GM18907 (cell line): ENCODE results near the gene PODXL.

Experiments used
- ATAC-seq: cut with Tn5 transposase; IDR thresholded peaks from one replicate; pipeline ENCODE4 v1.9.1; 2021; ENCODE audit warnings: mild to moderate bottlenecking, moderate library complexity; ENCODE audit not compliant: unreplicated experiment

PODXL gene

DNA sequence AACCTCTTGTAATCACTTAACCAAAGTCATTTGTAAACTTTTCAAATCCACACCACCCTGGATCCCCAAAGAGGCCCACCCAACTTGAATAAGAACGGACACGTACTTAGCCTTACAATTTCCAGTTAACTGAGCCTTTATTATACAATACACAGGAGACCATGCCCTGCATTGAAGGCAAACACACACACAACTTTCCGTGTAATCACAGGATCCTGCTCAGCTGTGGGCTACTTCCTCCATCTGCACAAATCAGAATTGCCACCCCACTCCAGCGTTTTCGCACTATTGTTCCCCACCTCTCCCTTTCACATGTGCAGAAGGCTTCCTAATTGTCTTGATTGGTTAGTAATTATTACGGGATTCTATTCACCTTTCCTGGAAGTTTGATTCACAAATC lies 12.1 kb upstream of the PODXL start:
- ATAC-seq: no peak

DNA sequence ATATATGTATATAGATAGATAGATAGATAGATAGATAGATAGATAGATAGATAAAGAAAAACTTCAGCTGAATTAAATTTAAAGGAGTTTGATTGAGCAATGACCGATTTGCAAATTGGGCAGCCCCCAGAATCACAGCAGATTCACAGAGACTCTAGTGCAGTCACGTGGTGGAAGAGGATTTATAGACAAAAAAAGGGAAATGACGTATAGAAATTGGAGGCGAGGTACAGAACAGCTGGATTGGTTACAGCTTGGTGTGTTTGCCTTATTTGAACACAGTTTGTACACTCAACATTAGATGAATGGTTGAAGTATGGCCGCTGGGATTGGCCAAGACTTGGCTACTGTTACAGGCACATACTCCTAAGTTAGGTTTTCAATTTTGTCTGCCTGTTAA lies 8.2 kb upstream of the PODXL start:
- no peak for ATAC-seq

DNA sequence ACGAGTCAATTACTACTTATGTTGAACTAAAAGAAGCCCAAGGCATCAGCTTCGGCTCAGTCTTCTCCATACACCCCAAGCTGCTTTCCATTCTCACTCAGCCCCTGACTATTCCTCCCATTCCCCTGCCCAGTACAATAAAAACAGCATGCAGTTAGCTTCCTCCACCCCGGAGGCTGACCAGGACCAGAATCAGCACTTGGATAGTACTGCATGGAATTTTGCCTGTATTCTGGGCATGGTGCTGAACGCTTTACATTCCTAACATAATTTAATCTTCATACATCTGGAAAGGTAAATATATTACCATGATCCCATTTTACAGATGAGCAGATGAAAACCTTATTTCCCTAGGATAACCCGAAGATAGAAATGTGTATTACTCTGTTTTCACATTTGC lies 7.5 kb upstream of the PODXL start:
- no peak for ATAC-seq

DNA sequence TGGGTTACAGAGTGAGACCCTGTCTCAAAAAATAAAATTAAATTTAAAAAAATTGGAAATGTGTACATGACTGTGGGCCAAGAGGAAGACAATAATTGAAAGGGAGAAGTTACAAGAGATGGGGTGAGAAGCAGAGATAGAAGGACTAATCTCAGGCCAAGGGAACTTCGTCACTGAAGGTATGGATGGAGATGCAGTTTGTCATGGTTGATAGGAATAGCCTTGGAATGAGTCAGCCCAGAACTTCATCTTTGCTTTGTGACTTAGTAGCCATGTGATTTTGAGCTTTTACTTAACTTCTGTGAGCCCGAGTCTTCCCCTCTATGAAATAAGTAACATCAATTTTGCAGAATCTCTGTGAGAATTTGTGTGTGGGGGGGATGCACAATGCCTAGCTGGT lies 6.5 kb upstream of the PODXL start:
- ATAC-seq: no peak

DNA sequence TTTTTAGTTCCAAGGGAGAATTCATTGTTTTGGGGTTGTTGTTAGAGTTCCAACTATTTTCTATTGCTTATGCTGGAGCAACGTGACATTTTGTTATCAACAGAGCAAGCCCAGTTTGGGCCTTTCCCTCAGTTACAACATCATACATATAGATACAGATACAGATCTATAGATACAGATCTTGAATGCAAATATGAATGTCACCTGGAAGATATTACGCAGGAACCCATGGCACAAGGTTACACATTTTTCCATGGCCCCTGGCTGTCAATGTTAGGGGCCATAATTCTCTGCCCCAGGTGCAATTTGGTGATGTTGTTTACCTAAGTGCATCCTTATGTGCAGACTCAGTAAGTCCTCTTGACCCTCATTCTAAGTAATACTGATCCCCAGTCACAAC lies 3.6 kb upstream of the PODXL start:
- no peak for ATAC-seq

DNA sequence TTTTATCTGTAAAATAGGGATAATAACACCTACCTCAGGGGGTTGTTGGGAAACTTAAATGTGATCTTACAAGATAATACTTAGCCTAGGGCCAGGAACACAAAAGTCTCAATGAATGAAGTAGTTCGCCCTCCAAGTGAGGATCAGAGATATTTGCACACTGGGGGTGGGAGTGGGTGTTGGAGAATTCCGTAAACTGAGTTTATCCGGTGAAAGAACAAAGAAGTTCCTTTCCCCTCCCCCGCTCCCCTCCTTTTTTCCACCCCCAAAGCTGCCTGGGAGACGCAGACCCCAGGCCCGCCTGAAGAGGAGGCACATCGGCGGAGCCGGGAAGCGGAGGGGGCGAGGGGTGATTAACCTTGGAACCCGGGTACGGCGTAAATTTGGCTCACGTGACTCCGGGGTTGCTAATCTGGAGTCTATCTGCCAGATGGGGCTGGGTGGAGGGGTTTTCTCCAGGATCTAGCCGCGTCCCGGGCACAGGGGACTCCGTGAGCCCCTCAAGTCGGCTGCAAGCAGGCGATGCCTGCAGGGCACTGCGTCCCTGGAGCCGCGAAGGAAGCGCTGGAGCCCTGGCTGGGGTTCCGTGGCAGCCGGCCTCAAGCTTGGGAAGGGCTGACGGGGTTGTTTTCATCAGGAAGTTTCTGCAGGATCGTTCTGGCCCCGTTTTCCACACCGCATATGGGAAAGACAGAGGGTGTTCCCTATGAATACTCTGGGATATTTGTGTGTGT lies 1.4 kb upstream of the PODXL start:
- ATAC-seq: no peak

DNA sequence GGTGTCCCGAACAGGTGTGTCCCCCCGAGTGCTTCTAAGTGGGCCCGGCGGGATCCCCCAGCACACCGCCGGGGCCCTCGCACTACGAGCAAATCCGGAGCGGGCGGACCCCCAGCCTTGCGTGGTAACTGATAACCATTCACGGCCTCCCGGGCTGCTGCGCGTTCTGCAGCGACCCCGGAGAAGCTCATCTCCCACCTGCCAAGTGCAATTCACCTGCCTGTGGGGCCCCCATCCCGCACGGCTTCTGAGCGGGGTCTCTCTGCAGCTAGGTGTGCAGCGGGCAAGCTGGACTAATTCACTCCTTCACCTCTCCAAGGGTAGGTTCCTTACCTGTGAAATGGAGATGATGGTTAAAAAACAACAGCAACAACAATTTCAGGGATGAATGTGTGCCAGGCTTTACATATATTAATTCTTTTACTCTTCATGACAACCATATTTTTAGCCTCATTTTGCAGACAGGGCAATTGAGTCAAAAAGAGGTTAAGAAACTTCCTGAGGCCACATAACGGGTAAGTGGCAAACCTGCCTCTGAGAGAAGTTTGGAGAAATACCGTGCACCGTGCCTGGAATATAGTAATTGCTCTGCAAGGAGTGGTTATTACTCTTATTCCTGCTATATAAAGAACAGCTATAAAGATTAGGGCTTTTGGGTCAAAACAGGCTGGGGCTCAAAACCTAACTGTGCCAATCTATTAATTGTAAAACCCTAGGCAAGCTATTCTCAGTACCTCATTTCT lies 652 bp upstream of the PODXL start:
- ATAC-seq: no peak

DNA sequence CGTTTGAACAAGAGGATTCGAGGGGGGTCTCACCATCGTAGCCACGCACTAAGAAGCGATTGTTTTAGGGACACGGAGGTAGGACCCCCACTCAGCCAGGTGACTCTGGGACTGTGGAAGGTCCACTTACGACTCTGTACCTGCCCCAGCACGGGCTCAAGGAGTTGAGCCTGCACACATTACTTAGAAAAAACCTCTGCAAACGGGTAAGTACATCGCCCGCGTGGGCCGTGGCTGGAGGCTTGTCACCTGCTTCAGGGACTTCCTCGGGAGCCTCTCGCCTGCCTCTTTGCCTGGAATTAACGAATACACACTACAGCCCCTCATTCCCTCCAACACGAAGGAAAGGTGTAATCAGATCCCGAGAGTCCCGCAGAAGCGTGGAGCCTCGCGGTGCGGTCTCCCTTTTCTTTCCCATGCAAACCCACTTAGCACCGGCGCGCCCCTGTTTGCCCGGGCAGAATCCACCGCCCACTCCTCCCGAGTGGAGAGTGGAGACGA lies 826 bp downstream of the PODXL start:
- ATAC-seq: no peak

DNA sequence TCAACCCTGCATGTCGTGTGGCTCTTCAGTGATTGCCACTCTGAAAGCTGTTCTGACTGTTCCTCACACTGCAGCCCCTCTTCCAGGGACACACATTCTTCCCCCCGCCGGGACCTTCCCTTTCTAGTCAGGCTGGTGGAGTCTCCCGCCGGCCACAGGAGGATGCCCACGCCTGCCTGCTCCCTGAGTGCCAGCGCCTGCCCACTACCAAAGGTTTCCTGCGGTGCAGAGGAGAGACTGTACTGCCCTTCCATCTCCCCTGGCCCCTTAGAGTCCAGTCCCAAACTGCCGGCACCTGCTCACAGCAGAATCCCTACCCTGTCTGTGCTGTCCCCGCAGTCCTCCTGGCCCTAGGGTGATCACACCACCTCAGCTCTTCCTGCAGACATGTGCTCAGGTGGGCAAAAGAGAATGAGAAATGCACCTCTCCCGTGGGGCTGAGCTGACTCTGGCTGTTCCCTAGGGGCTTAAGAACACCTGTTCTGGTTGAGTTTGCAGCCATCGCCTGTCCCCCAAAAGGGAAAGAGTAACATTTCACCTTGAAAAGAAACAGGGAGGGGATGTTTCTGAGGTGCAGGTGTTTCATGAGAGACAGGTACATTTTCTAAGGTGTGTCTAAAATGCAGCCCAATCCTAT lies 1.4 kb downstream of the PODXL start:
- no peak for ATAC-seq

DNA sequence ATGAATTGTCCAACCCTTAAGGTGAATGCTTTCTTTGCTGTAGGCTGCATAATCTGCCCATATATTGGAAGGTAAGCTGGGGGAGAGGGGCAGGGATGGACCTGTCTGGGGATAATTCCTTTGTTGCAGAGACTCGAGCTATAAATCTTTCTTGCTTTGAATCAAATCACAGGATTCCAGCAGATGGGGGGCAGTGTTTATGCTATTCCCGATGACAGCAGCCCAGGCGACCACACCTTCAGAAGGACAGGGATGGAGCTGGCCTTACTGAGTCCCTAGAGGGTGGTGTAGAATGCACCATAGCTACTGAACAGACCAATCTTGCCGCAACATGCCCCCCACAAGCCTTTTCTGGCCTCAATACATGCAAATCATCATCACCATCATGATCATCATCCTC lies 2.5 kb downstream of the PODXL start:
- ATAC-seq: no peak

DNA sequence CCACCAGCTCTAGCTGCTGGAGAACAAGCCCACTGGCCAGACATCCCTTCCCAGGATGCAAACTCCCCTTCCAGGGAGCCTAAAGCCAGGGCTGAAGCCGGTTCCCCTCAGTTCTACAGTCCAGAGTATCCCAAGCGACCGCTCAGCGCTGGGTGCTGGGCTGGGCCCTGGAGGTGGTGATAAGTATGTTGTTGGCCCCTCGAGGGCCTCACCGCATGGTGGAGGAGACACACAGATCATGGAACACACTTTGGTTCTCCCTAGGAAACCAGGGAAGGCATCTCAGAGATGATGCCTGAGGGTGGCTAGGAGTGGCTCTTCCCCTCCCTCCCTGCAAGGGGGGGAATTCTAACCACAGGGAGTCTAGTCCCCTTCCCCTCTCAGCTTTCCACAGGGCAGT lies 4.4 kb downstream of the PODXL start:
- no peak for ATAC-seq

DNA sequence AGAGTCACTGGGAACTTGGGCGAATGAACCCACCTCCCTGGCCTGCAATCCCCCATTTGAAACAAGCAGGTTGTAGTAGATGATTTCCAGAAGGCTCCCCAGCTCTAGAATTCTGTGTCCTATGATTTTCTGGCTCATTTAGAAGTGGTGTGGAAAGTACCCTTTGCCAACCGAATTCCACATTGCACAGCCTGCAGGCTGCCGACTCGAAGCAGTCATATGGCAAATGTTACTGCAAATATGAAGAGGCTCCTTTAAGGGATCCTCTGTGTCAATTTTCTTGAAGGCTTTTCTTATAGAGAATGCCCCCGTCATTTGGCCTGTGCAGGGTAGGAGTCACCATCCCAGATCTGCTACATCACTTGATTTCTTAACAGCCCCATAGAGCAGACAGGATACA lies 5.6 kb downstream of the PODXL start:
- ATAC-seq: no peak

DNA sequence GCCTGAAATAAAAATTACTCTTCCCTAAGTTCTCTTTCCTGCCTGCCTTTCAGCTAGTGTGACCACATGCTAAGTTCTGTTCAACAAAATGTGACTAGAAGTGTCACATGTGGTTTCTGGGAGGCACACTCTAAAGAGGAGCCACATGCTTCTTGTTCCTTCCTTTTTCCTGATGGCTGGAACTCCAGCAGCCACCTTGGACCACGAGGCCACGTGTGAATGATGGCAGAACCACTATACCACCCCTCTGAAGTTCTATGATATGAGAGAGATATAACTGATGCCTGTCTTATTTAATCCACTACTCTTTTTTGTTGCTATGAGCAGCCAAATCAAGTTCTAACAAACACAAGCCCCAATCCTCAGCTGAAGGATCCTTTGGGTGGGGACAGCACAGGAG lies 8.1 kb downstream of the PODXL start:
- no peak for ATAC-seq

DNA sequence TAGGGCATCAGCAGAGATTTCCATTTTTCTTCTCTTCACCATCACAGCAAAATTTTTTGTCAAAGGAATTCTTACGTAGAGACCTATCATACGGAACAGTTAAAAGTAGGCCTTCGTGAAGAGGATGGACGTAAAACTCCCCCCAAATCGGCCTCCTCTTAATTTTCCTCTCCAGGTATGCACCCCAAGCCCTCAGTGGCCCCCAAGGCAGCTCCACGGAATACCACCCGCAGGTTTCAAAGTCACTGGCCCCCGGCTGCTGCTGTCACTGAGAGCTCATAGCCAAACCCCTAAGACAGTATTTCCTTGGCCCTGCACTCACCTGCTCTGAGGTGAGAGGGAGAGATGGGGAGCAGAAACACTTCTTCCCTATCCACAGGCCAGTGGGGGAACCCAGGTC lies 8.8 kb downstream of the PODXL start:
- ATAC-seq: no peak

DNA sequence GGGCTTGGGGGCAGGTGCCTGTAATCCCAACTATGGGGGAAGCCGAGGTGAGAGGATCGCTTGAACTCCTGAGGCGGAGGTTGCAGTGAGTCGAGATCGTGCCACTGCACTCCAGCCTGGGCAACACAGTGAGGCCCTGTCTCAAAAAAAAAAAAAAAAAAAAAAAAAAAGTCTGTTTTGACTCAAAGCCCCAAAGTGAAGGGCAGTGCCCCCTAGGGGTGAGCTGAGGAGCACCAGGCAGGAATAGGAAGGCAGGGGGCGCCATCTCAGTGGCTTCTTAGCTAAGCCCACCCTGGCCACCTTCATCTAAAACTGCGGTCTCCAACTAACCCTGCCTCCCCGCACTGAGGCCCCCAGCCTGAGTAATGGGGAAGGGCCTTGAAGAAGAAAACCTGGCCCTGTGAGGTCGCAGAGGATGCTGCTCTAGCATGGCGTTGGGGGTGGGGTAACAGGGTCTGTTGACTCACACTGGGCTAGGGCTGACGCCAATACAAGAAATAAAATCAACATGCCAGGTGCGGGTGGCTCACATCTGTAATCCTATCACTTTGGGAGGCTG lies 9.8 kb downstream of the PODXL start:
- no peak for ATAC-seq

DNA sequence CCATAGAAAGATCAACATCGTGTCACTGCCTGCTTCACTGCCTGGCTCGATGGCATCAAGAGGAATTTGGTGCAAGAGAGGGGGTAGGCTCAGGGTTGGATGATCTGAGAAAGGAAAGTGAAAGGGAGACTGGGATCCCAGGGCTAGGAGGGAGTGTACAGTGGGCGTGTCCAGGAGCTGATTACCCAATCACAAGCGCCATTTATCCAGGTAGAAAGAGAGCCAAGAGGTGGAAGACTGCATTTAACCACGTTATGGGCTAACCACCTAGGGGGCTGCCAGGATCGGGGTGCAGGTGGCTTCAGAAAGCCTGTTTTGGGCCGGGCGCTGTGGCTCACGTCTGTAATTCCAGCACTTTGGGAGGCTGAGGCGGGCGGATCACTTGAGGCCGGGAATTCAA lies 10.3 kb downstream of the PODXL start:
- ATAC-seq: no peak

DNA sequence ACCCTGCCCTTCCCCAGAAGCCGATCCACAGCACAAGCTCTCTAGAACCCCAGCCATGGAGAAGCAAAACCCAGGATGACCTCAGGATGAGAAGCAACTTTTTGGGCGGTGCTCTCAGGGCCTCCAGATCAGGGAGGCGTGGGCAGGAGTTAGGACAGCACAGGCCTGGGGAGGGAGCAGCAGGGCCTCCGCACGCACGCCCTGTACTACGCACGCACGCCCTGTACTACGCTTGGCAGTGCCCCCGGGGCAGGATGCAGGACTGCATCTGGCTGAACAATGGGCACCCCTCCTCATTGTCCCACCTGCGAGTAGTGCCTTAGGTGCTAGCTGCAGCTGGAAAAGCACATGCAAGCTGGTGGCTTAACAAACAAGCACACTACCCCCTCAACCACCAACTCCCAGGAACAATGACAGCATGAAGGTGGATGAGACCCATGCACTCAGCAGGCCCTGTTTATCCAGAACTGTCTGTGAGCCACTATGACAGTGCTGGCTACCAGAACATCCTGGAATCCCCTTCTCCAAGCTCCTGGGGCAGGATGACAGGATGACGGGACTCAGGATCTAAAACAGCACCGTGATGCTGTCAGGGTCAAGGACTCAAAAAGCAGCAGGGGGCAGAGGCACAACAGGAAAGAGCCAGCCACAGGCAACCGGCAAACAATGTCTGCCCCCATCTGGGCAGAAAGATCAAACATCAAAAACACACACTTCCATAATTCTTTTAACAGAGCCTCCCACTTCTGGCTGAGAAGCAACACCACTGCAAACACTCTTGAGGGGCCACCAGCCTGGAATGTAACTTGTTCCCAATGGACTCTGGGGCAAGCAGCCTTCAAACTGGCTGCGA lies 11.8 kb downstream of the PODXL start:
- ATAC-seq: no peak

DNA sequence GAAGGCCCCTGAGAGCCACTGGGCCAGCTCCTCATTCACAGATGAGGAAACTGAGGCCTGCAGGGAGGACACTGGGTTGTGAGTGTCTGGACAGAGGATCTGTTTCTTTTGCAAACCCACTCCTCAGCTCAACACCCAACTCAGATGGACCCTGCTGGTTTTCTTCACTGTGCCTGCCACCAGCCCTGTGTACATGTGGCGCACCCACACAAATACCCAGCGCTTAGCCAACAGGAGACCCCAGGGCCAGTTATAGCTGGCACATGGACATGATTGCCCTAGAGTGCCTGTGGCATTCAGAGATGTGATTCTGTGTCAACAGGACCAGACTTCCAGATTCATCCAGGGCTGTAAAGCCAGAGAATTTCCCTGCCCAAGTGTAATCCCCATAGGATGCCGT lies 12.4 kb downstream of the PODXL start:
- ATAC-seq: no peak

DNA sequence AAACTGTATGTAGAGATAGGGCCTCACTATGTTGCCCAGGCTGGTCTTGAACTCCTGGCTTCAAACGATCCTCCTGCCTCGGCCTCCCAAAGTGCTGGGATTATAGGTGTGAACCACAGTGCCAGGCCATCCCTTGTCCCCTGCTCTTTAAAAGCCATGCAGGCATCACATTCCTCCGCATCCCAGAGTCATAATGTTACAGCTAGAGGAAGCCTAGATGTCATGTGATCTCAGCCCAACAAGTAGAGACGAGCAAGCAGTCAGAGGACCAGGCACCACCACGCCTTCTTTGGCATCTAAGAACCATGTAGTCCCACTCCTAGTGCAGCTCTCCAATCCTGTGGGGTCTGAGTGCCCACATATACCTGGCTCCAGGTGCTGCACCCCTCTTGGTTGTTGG lies 13.1 kb downstream of the PODXL start:
- ATAC-seq: no peak

DNA sequence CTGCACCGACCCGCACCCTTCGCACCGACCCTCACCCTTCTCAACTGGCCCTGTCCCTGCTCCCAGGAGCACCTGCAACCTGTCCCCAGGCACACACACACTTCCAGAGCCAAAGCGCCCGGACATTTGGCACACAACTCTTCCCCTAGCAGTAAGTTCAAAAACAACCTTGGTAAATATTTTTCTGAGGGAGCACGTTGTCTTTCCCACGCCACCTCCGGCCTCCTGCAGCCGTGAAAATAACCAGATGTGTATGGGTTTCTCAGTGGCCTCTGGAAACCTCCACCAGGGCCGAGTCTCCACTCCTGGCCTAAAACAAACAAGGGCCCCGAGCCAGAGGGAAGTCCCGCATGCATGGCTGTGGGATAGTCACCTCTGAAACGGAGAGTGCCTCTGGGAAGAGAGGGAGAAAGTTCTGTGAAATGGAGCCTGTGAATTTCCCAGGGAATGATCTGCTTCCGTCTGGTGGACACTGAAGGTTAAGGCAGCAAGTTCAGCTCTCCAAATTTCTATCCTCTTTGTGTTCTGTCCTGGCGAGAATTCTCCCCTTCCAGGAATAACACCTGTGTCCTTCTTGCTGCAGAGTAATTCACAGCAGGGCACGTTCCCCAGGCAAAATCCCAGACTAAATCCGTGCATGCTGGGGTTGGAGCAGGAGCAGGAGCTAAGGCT lies 15.8 kb downstream of the PODXL start:
- no peak for ATAC-seq
